RWPE2 (cell line): Measurements from ENCODE around the gene OR11A1.

Experiments used
- ATAC-seq: fragments of 200-7000 bp; cut with Tn5 transposase; 3 replicates; pipeline ENCODE4 v1.9.1; 2021; ENCODE audit warnings: low read depth
- DNase-seq: peaks from one replicate; pipeline ENCODE4 v3.0.0-alpha.2; 2020; ENCODE audit warnings: low spot score
- H3K27ac ChIP-seq: fragments of 450-650 bp; 2 replicates; pipeline ENCODE4 v1.5.1; 2017; ENCODE audit warnings: mild to moderate bottlenecking; ENCODE audit not compliant: poor library complexity, severe bottlenecking
- H3K27me3 ChIP-seq: fragments of 250-450 bp; sonication (Bioruptor Pico); 2 replicates; pipeline ENCODE4 v1.5.1; 2021; ENCODE audit warnings: mild to moderate bottlenecking, moderate library complexity; ENCODE audit not compliant: insufficient read depth, poor library complexity, severe bottlenecking
- H3K36me3 ChIP-seq: fragments of 250-450 bp; sonication (Bioruptor Pico); 2 replicates; pipeline ENCODE4 v1.5.1; 2020; ENCODE audit warnings: low read depth, mild to moderate bottlenecking, moderate library complexity
- H3K4me1 ChIP-seq: fragments of 250-450 bp; sonication (Bioruptor Pico); 2 replicates; pipeline ENCODE4 v1.5.1; 2021; ENCODE audit warnings: mild to moderate bottlenecking, moderate library complexity; ENCODE audit not compliant: insufficient read depth, poor library complexity, severe bottlenecking
- H3K4me3 ChIP-seq: fragments of 250-450 bp; sonication (Bioruptor Pico); 2 replicates; pipeline ENCODE4 v1.5.1; 2021; ENCODE audit warnings: mild to moderate bottlenecking, moderate library complexity; ENCODE audit not compliant: severe bottlenecking
- H3K9me3 ChIP-seq: fragments of 250-450 bp; sonication (Bioruptor Pico); 2 replicates; pipeline ENCODE4 v1.5.1; 2021; ENCODE audit warnings: mild to moderate bottlenecking, moderate library complexity; ENCODE audit not compliant: severe bottlenecking
- CTCF ChIP-seq: fragments of 450-650 bp; IDR thresholded peaks from one replicate; pipeline ENCODE4 v1.5.1; 2017; ENCODE audit warnings: mild to moderate bottlenecking, moderate library complexity; ENCODE audit not compliant: poor library complexity, severe bottlenecking

The OR11A1 gene

GRCh38 chr6:29477923-29478450 is 21.1 kb upstream of the OR11A1 start:
- no peaks in the 10 kb centered on the region for H3K9me3 ChIP-seq

GRCh38 chr6:29474996-29475395 is 18.1 kb upstream of the OR11A1 start:
- ATAC-seq (no peak), DNase-seq (no peak)
- Histone ChIP-seq H3K27me3 (peaks cover 4% of the 10 kb centered on the region), H3K9me3 (no peaks in the 10 kb centered on the region), H3K27ac (no peak overlapping the region), H3K4me3 (no peak overlapping the region), H3K36me3 (no peaks in the 10 kb centered on the region), H3K4me1 (no peaks in the 10 kb centered on the region)
- TF ChIP-seq CTCF = no peak

More at GRCh38 chr6:29477923-29478450, 21.1 kb upstream of the OR11A1 start:
- ATAC-seq (no peak), DNase-seq (no peak)
- Histone ChIP-seq H3K36me3 (no peaks in the 10 kb centered on the region), H3K4me1 (no peaks in the 10 kb centered on the region), H3K27ac (no peak overlapping the region), H3K4me3 (no peak overlapping the region), H3K27me3 (peaks cover 4% of the 10 kb centered on the region)
- TF ChIP-seq CTCF = no peak

GRCh38 chr6:29466241-29466640 is 9.4 kb upstream of the OR11A1 start:
- Histone ChIP-seq H3K4me1 (no peaks in the 10 kb centered on the region), H3K27me3 (no peaks in the 10 kb centered on the region), H3K36me3 (no peaks in the 10 kb centered on the region), H3K27ac (no peak overlapping the region), H3K4me3 (no peak overlapping the region), H3K9me3 (no peaks in the 10 kb centered on the region)
- TF ChIP-seq CTCF = no peak
- DNase-seq (no peak), ATAC-seq (no peak)

- ATAC-seq = no peak
- Histone ChIP-seq H3K9me3 (no peaks in the 10 kb centered on the region), H3K36me3 (no peaks in the 10 kb centered on the region), H3K27ac (no peak overlapping the region), H3K4me3 (no peak overlapping the region), H3K4me1 (no peaks in the 10 kb centered on the region), H3K27me3 (no peaks in the 10 kb centered on the region)
- no peak for DNase-seq
- TF ChIP-seq CTCF = no peak
Measured at GRCh38 chr6:29465801-29466200, 8.9 kb upstream of the OR11A1 start.

GRCh38 chr6:29465279-29465678 is 8.4 kb upstream of the OR11A1 start:
- TF ChIP-seq CTCF = no peak
- Histone ChIP-seq H3K4me1 (no peaks in the 10 kb centered on the region), H3K36me3 (no peaks in the 10 kb centered on the region), H3K27me3 (no peaks in the 10 kb centered on the region), H3K4me3 (no peak overlapping the region), H3K27ac (no peak overlapping the region), H3K9me3 (no peaks in the 10 kb centered on the region)
- no peak for ATAC-seq
- DNase-seq = no peak
